Measurements from ENCODE around the gene ARSG.

ARSG gene

DNA sequence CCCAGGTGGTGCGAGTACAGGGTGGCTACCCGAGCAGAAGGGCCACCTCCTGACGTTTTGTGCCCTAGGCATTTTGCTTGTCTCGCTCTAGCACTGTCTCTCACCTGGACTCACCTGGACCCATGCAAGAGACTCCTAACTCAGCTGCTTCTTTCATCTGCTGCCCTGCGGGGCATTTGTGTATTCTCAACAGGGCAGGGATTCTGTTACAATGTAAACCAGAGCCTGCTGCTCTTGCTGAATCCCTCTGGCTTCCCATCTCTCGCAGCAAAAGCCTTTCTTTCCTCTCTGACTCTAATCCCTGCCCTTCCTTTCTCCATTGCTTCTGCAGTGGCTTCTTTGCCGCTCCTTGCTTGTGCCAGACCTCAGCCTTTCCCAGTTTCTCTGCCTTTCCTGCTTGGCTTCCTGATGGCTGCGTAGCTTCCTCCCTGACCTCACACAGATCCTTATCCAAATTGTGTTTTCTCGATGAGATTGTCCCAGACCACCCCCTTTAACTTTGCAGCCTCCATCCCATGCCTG is 10.2 kb downstream of the ARSG start:
- Histone ChIP-seq H3K79me2 (ENCODE audit: insufficient read depth, low read length) (no peaks in the 10 kb centered on the region), H3K9ac (ENCODE audit: low read length) (no peak overlapping the region), H3K27ac (ENCODE audit: low read depth, low read length) (no peak overlapping the region), H3K9me2 (replicated peaks; ENCODE audit: insufficient read depth, low read length) (no peaks in the 10 kb centered on the region), H3K36me3 (ENCODE audit: low read length) (no peaks in the 10 kb centered on the region), H3K9me3 (ENCODE audit: insufficient read depth, low read length) (no peaks in the 10 kb centered on the region), H2AFZ (ENCODE audit: low read depth, low read length, severe bottlenecking) (no peak overlapping the region), H4K20me1 (ENCODE audit: low read depth, low read length) (no peaks in the 10 kb centered on the region), H3F3A (ENCODE audit: insufficient read depth) (no peaks in the 10 kb centered on the region), H3K4me3 (ENCODE audit: insufficient read depth, low read length, poor library complexity, severe bottlenecking) (no peak overlapping the region), H3K27me3 (ENCODE audit: low read length) (no peaks in the 10 kb centered on the region), H3K4me2 (ENCODE audit: low read depth, low read length, poor library complexity, severe bottlenecking) (no peak overlapping the region)
- TF ChIP-seq, protein P1, sequence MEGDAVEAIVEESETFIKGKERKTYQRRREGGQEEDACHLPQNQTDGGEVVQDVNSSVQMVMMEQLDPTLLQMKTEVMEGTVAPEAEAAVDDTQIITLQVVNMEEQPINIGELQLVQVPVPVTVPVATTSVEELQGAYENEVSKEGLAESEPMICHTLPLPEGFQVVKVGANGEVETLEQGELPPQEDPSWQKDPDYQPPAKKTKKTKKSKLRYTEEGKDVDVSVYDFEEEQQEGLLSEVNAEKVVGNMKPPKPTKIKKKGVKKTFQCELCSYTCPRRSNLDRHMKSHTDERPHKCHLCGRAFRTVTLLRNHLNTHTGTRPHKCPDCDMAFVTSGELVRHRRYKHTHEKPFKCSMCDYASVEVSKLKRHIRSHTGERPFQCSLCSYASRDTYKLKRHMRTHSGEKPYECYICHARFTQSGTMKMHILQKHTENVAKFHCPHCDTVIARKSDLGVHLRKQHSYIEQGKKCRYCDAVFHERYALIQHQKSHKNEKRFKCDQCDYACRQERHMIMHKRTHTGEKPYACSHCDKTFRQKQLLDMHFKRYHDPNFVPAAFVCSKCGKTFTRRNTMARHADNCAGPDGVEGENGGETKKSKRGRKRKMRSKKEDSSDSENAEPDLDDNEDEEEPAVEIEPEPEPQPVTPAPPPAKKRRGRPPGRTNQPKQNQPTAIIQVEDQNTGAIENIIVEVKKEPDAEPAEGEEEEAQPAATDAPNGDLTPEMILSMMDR (IDR thresholded peaks at IDR 0.05; ENCODE audit: insufficient read depth, low read length, poor library complexity, severe bottlenecking), result no peak

DNA sequence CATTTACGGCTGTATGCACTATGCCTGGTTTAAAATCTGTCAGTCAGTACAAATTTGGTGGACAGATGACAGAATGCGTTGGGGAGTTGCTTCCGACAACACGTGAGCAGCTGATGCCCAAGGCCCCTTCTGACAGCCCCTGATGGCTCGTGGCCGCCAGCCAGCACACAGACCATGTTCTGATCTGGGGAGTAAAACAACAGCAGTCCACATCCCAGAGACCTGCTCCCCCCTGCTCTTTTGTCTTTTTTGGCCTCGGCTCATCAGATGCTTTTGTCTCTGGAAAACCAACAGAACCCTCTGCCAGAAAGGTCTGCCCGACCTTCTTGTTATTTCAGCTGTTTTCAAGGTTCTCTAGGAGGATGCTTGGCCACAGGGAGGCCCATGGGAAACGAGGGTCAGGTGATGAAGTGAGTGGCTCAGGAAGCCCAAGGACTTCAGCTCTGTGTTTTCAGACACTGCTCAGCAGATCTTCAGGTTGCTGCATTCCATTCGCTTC is 10.8 kb downstream of the ARSG start:
- TF ChIP-seq EZH2phosphoT487 (conservative IDR thresholded peaks at IDR 0.05; ENCODE audit: low read length), result no peak
- TF ChIP-seq, protein P1 (IDR thresholded peaks at IDR 0.05; ENCODE audit: insufficient read depth, low read length, poor library complexity, severe bottlenecking), result no peak
- H3K27ac ChIP-seq (ENCODE audit: low read depth, low read length), result no peak overlapping the region
- H3K36me3 ChIP-seq (ENCODE audit: low read length), result no peaks in the 10 kb centered on the region
- no peaks in the 10 kb centered on the region for H3K27me3 ChIP-seq (ENCODE audit: low read length)
- H3K9me2 ChIP-seq (replicated peaks; ENCODE audit: insufficient read depth, low read length), result no peaks in the 10 kb centered on the region
- no peaks in the 10 kb centered on the region for H3K9me3 ChIP-seq (ENCODE audit: insufficient read depth, low read length)
- H3K4me2 ChIP-seq (ENCODE audit: low read depth, low read length, poor library complexity, severe bottlenecking), result no peak overlapping the region
- H3F3A ChIP-seq (ENCODE audit: insufficient read depth), result no peaks in the 10 kb centered on the region
- H3K9ac ChIP-seq (ENCODE audit: low read length), result no peak overlapping the region
- no peaks in the 10 kb centered on the region for H4K20me1 ChIP-seq (ENCODE audit: low read depth, low read length)
- H2AFZ ChIP-seq (ENCODE audit: low read depth, low read length, severe bottlenecking), result no peak overlapping the region
- H3K4me3 ChIP-seq (ENCODE audit: insufficient read depth, low read length, poor library complexity, severe bottlenecking), result no peak overlapping the region
- H3K79me2 ChIP-seq (ENCODE audit: insufficient read depth, low read length), result no peaks in the 10 kb centered on the region

DNA sequence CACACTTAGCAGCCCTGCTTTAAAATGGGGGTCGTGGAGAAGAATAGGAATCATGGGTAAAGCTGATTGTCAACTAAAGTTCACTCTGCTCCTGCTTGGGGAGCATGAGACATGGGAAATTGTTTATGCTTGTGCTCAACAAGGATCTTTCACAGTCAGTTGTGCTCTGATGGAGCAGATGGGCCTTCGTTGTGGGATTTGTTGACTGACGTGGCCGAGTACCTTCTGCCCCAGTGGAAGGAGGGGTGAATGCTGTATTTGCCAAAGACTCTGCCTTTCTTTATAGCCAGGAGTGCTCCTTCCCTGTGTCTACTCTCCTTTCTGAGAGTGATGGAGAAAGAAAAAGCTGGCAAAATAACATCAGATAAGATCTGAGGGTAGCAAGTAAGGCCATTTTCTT is 11.4 kb downstream of the ARSG start:
- Histone ChIP-seq H3K9me2 (replicated peaks; ENCODE audit: insufficient read depth, low read length) (no peaks in the 10 kb centered on the region), H3K79me2 (ENCODE audit: insufficient read depth, low read length) (no peaks in the 10 kb centered on the region), H4K20me1 (ENCODE audit: low read depth, low read length) (no peaks in the 10 kb centered on the region), H3K27ac (ENCODE audit: low read depth, low read length) (no peak overlapping the region), H3K36me3 (ENCODE audit: low read length) (no peaks in the 10 kb centered on the region), H3K27me3 (ENCODE audit: low read length) (no peaks in the 10 kb centered on the region), H3F3A (ENCODE audit: insufficient read depth) (no peaks in the 10 kb centered on the region), H3K9ac (ENCODE audit: low read length) (no peak overlapping the region), H3K4me3 (ENCODE audit: insufficient read depth, low read length, poor library complexity, severe bottlenecking) (no peak overlapping the region), H2AFZ (ENCODE audit: low read depth, low read length, severe bottlenecking) (no peak overlapping the region), H3K9me3 (ENCODE audit: insufficient read depth, low read length) (no peaks in the 10 kb centered on the region), H3K4me2 (ENCODE audit: low read depth, low read length, poor library complexity, severe bottlenecking) (no peak overlapping the region)
- no peak for TF ChIP-seq EZH2phosphoT487 (conservative IDR thresholded peaks at IDR 0.05; ENCODE audit: low read length)
- TF ChIP-seq, protein P1 (IDR thresholded peaks at IDR 0.05; ENCODE audit: insufficient read depth, low read length, poor library complexity, severe bottlenecking), result no peak

Data from SU-DHL-6 (cell line).